WTC11 (cell line): Measurements from ENCODE around the gene NTN3. TPM values are rescaled to one million over a fixed set of nuclear protein-coding genes. Genes with fewer than 3 reads are reported as not detected.

Experiments used
- AR ChIP-seq: fragments of 250-450 bp; sonication (Bioruptor Pico); IDR thresholded peaks from 2 replicates; pipeline ENCODE4 v1.9.0; 2021; ENCODE audit warnings: mild to moderate bottlenecking
- CREM ChIP-seq: sonication (generic); formaldehyde crosslinking; IDR thresholded peaks from 2 replicates; pipeline ENCODE4 v1.8.1; 2022; ENCODE audit warnings: mild to moderate bottlenecking, missing genetic modification reagents, moderate library complexity
- CTCF ChIP-seq: fragments of 200-600 bp; IDR thresholded peaks from 2 replicates; pipeline ENCODE4 v1.8.0; 2022; ENCODE audit warnings: antibody characterized with exemption
- GTF2I ChIP-seq: fragments of 250-450 bp; sonication (Bioruptor Pico); conservative IDR thresholded peaks from 2 replicates; pipeline ENCODE4 v1.4.0; 2021; ENCODE audit warnings: mild to moderate bottlenecking
- IRF2 ChIP-seq: sonication (generic); formaldehyde crosslinking; IDR thresholded peaks from 2 replicates; pipeline ENCODE4 v1.8.0; 2022; ENCODE audit warnings: low read depth, missing genetic modification reagents, borderline replicate concordance
- JAZF1 ChIP-seq: fragments of 250-450 bp; sonication (Bioruptor Pico); IDR thresholded peaks from 2 replicates; pipeline ENCODE4 v1.9.0; 2021; ENCODE audit warnings: moderate library complexity, mild to moderate bottlenecking, inconsistent platforms
- MAX ChIP-seq: sonication (generic); formaldehyde crosslinking; IDR thresholded peaks from 2 replicates; pipeline ENCODE4 v1.8.0; 2022; ENCODE audit warnings: mild to moderate bottlenecking, missing genetic modification reagents
- NFE2L1 ChIP-seq: sonication (generic); formaldehyde crosslinking; IDR thresholded peaks from 2 replicates; pipeline ENCODE4 v1.8.1; 2023; ENCODE audit warnings: missing genetic modification reagents
- NR3C1 ChIP-seq: sonication (generic); formaldehyde crosslinking; conservative IDR thresholded peaks from 2 replicates; pipeline ENCODE4 v1.8.1; 2023; ENCODE audit warnings: low read depth, mild to moderate bottlenecking, missing genetic modification reagents
- PRDM15 ChIP-seq: sonication (generic); formaldehyde crosslinking; IDR thresholded peaks from 2 replicates; pipeline ENCODE4 v1.8.0; 2022; ENCODE audit warnings: missing genetic modification reagents
- ZNF138 ChIP-seq: sonication (generic); formaldehyde crosslinking; conservative IDR thresholded peaks from 2 replicates; pipeline ENCODE4 v1.8.1; 2022; ENCODE audit warnings: mild to moderate bottlenecking, moderate library complexity, missing genetic modification reagents
- ZNF219 ChIP-seq: sonication (generic); formaldehyde crosslinking; IDR thresholded peaks from 2 replicates; pipeline ENCODE4 v1.8.0; 2023; ENCODE audit warnings: missing genetic modification reagents, mild to moderate bottlenecking, borderline replicate concordance
- ZNF416 ChIP-seq: fragments of 250-450 bp; sonication (Bioruptor Pico); IDR thresholded peaks from 2 replicates; pipeline ENCODE4 v1.9.0; 2021; ENCODE audit warnings: mild to moderate bottlenecking, inconsistent platforms
- ZNF532 ChIP-seq: fragments of 250-450 bp; sonication (Bioruptor Pico); IDR thresholded peaks from 2 replicates; pipeline ENCODE4 v1.9.0; 2021; ENCODE audit warnings: mild to moderate bottlenecking, borderline replicate concordance
- total RNA-seq: library from RNA; stranded (reverse); gene quantifications from 3 replicates; pipeline ENCODE4 v1.2.3, GENCODE V29; 2021
- TF ChIP-seq, protein P1 (sequence below): sonication (generic); formaldehyde crosslinking; IDR thresholded peaks from 2 replicates; pipeline ENCODE4 v1.8.1; 2022; ENCODE audit warnings: low read depth, mild to moderate bottlenecking, moderate library complexity, missing genetic modification reagents, borderline replicate concordance
- TF ChIP-seq, protein P2 (sequence below): fragments of 250-450 bp; sonication (Bioruptor Pico); IDR thresholded peaks from 2 replicates; pipeline ENCODE4 v1.8.0; 2021; ENCODE audit warnings: mild to moderate bottlenecking
- TF ChIP-seq, protein P3 (sequence below): fragments of 250-450 bp; sonication (Bioruptor Pico); IDR thresholded peaks from 2 replicates; pipeline ENCODE4 v1.9.0; 2021; ENCODE audit warnings: mild to moderate bottlenecking
- TF ChIP-seq, protein P4 (sequence below): sonication (generic); formaldehyde crosslinking; IDR thresholded peaks from 2 replicates; pipeline ENCODE4 v1.8.0; 2023; ENCODE audit warnings: mild to moderate bottlenecking, missing genetic modification reagents

Gene NTN3
- total RNA-seq, 1 experiment from 2014 or later, result 0.92 TPM

GRCh38 chr16:2473999-2474876, 3.1 kb downstream of the NTN3 start (continued):
- no peak for TF ChIP-seq AR (CRISPR knock-in tag)
- TF ChIP-seq IRF2, result no peak
- no peak for TF ChIP-seq ZNF138 (CRISPR knock-in tag)
- no peak for TF ChIP-seq ZNF416 (CRISPR knock-in tag)
- no peak for TF ChIP-seq JAZF1 (CRISPR knock-in tag)
- no peak for TF ChIP-seq ZNF219
- TF ChIP-seq, protein P1, sequence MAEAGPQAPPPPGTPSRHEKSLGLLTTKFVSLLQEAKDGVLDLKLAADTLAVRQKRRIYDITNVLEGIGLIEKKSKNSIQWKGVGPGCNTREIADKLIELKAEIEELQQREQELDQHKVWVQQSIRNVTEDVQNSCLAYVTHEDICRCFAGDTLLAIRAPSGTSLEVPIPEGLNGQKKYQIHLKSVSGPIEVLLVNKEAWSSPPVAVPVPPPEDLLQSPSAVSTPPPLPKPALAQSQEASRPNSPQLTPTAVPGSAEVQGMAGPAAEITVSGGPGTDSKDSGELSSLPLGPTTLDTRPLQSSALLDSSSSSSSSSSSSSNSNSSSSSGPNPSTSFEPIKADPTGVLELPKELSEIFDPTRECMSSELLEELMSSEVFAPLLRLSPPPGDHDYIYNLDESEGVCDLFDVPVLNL (CRISPR knock-in tag), result no peak
- TF ChIP-seq, protein P2, sequence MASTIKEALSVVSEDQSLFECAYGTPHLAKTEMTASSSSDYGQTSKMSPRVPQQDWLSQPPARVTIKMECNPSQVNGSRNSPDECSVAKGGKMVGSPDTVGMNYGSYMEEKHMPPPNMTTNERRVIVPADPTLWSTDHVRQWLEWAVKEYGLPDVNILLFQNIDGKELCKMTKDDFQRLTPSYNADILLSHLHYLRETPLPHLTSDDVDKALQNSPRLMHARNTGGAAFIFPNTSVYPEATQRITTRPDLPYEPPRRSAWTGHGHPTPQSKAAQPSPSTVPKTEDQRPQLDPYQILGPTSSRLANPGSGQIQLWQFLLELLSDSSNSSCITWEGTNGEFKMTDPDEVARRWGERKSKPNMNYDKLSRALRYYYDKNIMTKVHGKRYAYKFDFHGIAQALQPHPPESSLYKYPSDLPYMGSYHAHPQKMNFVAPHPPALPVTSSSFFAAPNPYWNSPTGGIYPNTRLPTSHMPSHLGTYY (CRISPR knock-in tag), result no peak
- TF ChIP-seq, protein P3, sequence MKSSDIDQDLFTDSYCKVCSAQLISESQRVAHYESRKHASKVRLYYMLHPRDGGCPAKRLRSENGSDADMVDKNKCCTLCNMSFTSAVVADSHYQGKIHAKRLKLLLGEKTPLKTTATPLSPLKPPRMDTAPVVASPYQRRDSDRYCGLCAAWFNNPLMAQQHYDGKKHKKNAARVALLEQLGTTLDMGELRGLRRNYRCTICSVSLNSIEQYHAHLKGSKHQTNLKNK (CRISPR knock-in tag), result no peak
- TF ChIP-seq, protein P4, sequence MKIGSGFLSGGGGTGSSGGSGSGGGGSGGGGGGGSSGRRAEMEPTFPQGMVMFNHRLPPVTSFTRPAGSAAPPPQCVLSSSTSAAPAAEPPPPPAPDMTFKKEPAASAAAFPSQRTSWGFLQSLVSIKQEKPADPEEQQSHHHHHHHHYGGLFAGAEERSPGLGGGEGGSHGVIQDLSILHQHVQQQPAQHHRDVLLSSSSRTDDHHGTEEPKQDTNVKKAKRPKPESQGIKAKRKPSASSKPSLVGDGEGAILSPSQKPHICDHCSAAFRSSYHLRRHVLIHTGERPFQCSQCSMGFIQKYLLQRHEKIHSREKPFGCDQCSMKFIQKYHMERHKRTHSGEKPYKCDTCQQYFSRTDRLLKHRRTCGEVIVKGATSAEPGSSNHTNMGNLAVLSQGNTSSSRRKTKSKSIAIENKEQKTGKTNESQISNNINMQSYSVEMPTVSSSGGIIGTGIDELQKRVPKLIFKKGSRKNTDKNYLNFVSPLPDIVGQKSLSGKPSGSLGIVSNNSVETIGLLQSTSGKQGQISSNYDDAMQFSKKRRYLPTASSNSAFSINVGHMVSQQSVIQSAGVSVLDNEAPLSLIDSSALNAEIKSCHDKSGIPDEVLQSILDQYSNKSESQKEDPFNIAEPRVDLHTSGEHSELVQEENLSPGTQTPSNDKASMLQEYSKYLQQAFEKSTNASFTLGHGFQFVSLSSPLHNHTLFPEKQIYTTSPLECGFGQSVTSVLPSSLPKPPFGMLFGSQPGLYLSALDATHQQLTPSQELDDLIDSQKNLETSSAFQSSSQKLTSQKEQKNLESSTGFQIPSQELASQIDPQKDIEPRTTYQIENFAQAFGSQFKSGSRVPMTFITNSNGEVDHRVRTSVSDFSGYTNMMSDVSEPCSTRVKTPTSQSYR (CRISPR knock-in tag), result no peak
- no peak for TF ChIP-seq CTCF
- no peak for TF ChIP-seq ZNF532 (CRISPR knock-in tag)
- no peak for TF ChIP-seq PRDM15 (CRISPR knock-in tag)
- TF ChIP-seq GTF2I, result no peak
- no peak for TF ChIP-seq CREM
- peak; percentile 55; the same call in 1 of the 2 replicates for TF ChIP-seq MAX (CRISPR knock-in tag)
- TF ChIP-seq NR3C1 (CRISPR knock-in tag), result no peak
- no peak for TF ChIP-seq NFE2L1
